ENCODE measurements around the gene PTPN18. TPM values are rescaled to one million over a fixed set of nuclear protein-coding genes. Genes with fewer than 3 reads are reported as not detected.

The PTPN18 gene
- polyA plus RNA-seq, 2 of the 4 experiments (the other 2 are of a cell fraction), result 19.6 to 20.4 TPM

DNA sequence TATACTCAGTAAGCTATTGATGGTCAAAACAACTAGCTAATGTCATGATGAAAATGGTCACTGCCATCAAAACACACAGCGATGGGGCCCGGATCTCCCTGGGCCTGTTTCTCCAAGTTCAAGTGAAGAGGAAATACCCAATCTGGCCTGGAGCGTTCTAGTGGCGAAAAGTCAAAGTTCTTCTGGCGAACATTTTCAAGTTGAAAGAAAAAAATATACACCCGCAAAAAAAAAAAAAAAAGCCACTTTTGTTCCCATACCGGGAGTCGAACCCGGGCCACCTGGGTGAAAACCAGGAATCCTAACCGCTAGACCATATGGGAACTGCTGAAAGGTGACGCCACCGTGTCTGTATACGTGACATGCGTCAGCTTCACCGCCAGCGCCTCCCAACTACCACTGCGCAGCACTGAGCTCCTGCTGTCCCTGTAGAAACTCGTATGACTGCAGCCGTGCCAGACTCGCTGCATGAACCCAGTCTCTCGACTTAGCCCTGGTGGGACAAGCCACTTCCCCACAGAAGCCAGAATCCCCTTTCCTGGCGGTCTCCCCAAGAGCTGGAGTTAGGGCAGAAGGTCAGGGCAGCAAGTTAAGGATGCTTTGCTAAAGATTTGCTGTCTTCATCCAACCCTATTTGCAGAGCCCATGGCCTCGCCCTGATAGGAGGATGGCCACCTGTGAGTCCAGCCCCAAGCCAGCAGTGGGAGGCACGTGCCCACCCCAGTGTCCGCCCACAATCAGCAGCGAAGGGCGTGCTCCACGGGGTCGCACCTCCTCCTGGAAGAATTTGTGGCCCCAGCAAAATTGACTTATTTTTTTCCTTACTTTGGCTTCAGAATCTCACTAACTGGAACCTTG lies 18.8 kb upstream of the PTPN18 start:
- Histone ChIP-seq H3K4me2 (peak overlapping the region; percentile 78), H3K4me3 (peak overlapping the region; percentile 46), H3K27ac (peak overlapping the region; percentile 35 to 60; a peak in 4 of 6 replicates), H3K9me3 (no peaks in the 10 kb centered on the region), H3K4me1 (peaks cover 12% of the 10 kb centered on the region)
- POLR2A ChIA-PET, result interaction anchor here (1.3 kb wide), 1 partner anchor 156 kb away, joined by 8 read pairs; the partner anchor contains the start of genes MZT2B and SMPD4
- CTCF ChIA-PET, result interaction anchor here (0.7 to 7.5 kb wide), 6 partner anchors 13 to 367 kb away, joined by 3 to 96 read pairs (median 4); partner anchors contain the start of genes MZT2B and SMPD4
- FAIRE-seq (no peak), ATAC-seq (peak; percentile 80 to 84), DNase-seq (ENCODE audit: low read depth in 1 of 2, low spot score in 1 of 2) (peak; percentile 90)
- no peak for TF ChIP-seq NPAS2 (CRISPR knock-in tag; IDR thresholded peaks at IDR 0.05; ENCODE audit: borderline replicate concordance)
- peak; percentile 84 for TF ChIP-seq MAX (IDR thresholded peaks at IDR 0.05)
- TF ChIP-seq TP53 (CRISPR knock-in tag; IDR thresholded peaks at IDR 0.05), result no peak
- TF ChIP-seq POLR2A (IDR thresholded peaks at IDR 0.05; ENCODE audit: low read length), result peak; percentile 86
- no peak for TF ChIP-seq RFX5 (IDR thresholded peaks at IDR 0.05)
- TF ChIP-seq, protein P1, sequence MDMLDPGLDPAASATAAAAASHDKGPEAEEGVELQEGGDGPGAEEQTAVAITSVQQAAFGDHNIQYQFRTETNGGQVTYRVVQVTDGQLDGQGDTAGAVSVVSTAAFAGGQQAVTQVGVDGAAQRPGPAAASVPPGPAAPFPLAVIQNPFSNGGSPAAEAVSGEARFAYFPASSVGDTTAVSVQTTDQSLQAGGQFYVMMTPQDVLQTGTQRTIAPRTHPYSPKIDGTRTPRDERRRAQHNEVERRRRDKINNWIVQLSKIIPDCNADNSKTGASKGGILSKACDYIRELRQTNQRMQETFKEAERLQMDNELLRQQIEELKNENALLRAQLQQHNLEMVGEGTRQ (IDR thresholded peaks at IDR 0.05), result peak; percentile 88
- TF ChIP-seq BCL3 (IDR thresholded peaks at IDR 0.05), result no peak
- no peak for TF ChIP-seq JUNB (IDR thresholded peaks at IDR 0.05)
- TF ChIP-seq ZFP36 (IDR thresholded peaks at IDR 0.05; ENCODE audit: borderline replicate concordance, partially characterized antibody), result no peak
- TF ChIP-seq, protein P2, sequence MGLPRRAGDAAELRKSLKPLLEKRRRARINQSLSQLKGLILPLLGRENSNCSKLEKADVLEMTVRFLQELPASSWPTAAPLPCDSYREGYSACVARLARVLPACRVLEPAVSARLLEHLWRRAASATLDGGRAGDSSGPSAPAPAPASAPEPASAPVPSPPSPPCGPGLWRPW (IDR thresholded peaks at IDR 0.05), result no peak
- TF ChIP-seq, protein P3, sequence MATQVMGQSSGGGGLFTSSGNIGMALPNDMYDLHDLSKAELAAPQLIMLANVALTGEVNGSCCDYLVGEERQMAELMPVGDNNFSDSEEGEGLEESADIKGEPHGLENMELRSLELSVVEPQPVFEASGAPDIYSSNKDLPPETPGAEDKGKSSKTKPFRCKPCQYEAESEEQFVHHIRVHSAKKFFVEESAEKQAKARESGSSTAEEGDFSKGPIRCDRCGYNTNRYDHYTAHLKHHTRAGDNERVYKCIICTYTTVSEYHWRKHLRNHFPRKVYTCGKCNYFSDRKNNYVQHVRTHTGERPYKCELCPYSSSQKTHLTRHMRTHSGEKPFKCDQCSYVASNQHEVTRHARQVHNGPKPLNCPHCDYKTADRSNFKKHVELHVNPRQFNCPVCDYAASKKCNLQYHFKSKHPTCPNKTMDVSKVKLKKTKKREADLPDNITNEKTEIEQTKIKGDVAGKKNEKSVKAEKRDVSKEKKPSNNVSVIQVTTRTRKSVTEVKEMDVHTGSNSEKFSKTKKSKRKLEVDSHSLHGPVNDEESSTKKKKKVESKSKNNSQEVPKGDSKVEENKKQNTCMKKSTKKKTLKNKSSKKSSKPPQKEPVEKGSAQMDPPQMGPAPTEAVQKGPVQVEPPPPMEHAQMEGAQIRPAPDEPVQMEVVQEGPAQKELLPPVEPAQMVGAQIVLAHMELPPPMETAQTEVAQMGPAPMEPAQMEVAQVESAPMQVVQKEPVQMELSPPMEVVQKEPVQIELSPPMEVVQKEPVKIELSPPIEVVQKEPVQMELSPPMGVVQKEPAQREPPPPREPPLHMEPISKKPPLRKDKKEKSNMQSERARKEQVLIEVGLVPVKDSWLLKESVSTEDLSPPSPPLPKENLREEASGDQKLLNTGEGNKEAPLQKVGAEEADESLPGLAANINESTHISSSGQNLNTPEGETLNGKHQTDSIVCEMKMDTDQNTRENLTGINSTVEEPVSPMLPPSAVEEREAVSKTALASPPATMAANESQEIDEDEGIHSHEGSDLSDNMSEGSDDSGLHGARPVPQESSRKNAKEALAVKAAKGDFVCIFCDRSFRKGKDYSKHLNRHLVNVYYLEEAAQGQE (IDR thresholded peaks at IDR 0.05), result no peak
- TF ChIP-seq CBX8 (IDR thresholded peaks at IDR 0.05), result no peak
- TF ChIP-seq JUN (IDR thresholded peaks at IDR 0.05), result 0 out of 5 replicates have a peak, but pooled peaks of 1 of the 2 experiments have one; percentile 18
- TF ChIP-seq MAFK (IDR thresholded peaks at IDR 0.05; ENCODE audit: partially characterized antibody), result no peak
- no peak for TF ChIP-seq HDAC2 (IDR thresholded peaks at IDR 0.05)
- peak; percentile 92 for TF ChIP-seq BHLHE40 (IDR thresholded peaks at IDR 0.05; ENCODE audit: low read depth, low read length)
- TF ChIP-seq PHF8 (IDR thresholded peaks at IDR 0.05; ENCODE audit: borderline replicate concordance, low read depth), result no peak
- no peak for TF ChIP-seq CTCF (IDR thresholded peaks at IDR 0.05)
- TF ChIP-seq ZC3H11A (IDR thresholded peaks at IDR 0.05), result no peak
- no peak for TF ChIP-seq CBX2 (IDR thresholded peaks at IDR 0.05; ENCODE audit: borderline replicate concordance, low read depth)
- TF ChIP-seq SREBF2 (IDR thresholded peaks at IDR 0.05), result peak; percentile 88
- no peak for TF ChIP-seq RNF2 (IDR thresholded peaks at IDR 0.05; ENCODE audit: borderline replicate concordance, low read depth)
- no peak for TF ChIP-seq NFE2L2 (conservative IDR thresholded peaks at IDR 0.05; ENCODE audit: low read length)
- TF ChIP-seq FOSB (CRISPR knock-in tag; IDR thresholded peaks at IDR 0.05), result no peak
- TF ChIP-seq ESRRA (IDR thresholded peaks at IDR 0.05; ENCODE audit: borderline replicate concordance, low read length), result 0 out of 2 replicates have a peak, but pooled peaks have one; percentile 59
- TF ChIP-seq E2F6 (IDR thresholded peaks at IDR 0.05; ENCODE audit: borderline replicate concordance, low read depth), result peak; percentile 65; the same call in 1 of the 2 replicates
- TF ChIP-seq PBX3 (IDR thresholded peaks at IDR 0.05), result no peak
- WGBS (ENCODE audit: missing lambda C conversion rate), result 2% methylated on average over 29 of the region's 29 CpGs

All from A549 (cell line).